Loucy (cell line): ENCODE measurements around the gene GRM7.

Source experiments
- H2AFZ ChIP-seq: fragments of 200-600 bp; sonication (generic); 2 replicates; pipeline ENCODE4 v1.6.0; 2016; ENCODE audit warnings: antibody characterized with exemption, mild to moderate bottlenecking, low read length, moderate library complexity
- H3F3A ChIP-seq: fragments of 200-600 bp; 2 replicates; pipeline ENCODE4 v1.6.0; 2016; ENCODE audit warnings: antibody characterized with exemption, low read depth, mild to moderate bottlenecking
- H3K27me3 ChIP-seq: fragments of 200-600 bp; sonication (generic); 2 replicates; pipeline ENCODE4 v1.6.1; 2014; ENCODE audit warnings: low read length, mild to moderate bottlenecking; ENCODE audit not compliant: insufficient read depth, poor library complexity, severe bottlenecking
- H3K36me3 ChIP-seq: fragments of 200-600 bp; sonication (generic); 2 replicates; pipeline ENCODE4 v1.6.1; 2016; ENCODE audit warnings: low read length; ENCODE audit not compliant: insufficient read depth
- H3K4me1 ChIP-seq: fragments of 200-600 bp; sonication (generic); 2 replicates; pipeline ENCODE4 v1.5.1; 2014; ENCODE audit warnings: low read length, mild to moderate bottlenecking; ENCODE audit not compliant: insufficient read depth, poor library complexity, severe bottlenecking
- H3K4me2 ChIP-seq: fragments of 200-600 bp; sonication (generic); 2 replicates; pipeline ENCODE4 v1.6.0; 2014; ENCODE audit warnings: antibody characterized with exemption, low read length, low read depth, mild to moderate bottlenecking; ENCODE audit not compliant: poor library complexity, severe bottlenecking
- H3K4me3 ChIP-seq: fragments of 200-600 bp; sonication (generic); 2 replicates; pipeline ENCODE4 v1.5.1; 2014; ENCODE audit warnings: low read length, mild to moderate bottlenecking, mixed read lengths; ENCODE audit not compliant: poor library complexity, severe bottlenecking
- H3K79me2 ChIP-seq: fragments of 200-600 bp; sonication (generic); 2 replicates; pipeline ENCODE4 v1.6.1; 2014; ENCODE audit warnings: low read length; ENCODE audit not compliant: insufficient read depth
- H3K9ac ChIP-seq: fragments of 200-600 bp; sonication (generic); 2 replicates; pipeline ENCODE4 v1.6.0; 2014; ENCODE audit warnings: mild to moderate bottlenecking, low read depth, low read length, moderate library complexity; ENCODE audit not compliant: poor library complexity, severe bottlenecking
- H3K9me2 ChIP-seq: fragments of 200-600 bp; sonication (generic); replicated peaks from 2 replicates; pipeline ENCODE4 v1.6.1; 2016; ENCODE audit warnings: low read depth, low read length, mixed read lengths
- H3K9me3 ChIP-seq: fragments of 200-600 bp; sonication (generic); 2 replicates; pipeline ENCODE4 v1.6.1; 2014; ENCODE audit warnings: mild to moderate bottlenecking, antibody characterized with exemption, low read length, low read depth; ENCODE audit not compliant: insufficient read depth
- H4K20me1 ChIP-seq: fragments of 200-600 bp; sonication (generic); 2 replicates; pipeline ENCODE4 v1.6.0; 2014; ENCODE audit warnings: antibody characterized with exemption, low read length, mild to moderate bottlenecking; ENCODE audit not compliant: insufficient read depth, poor library complexity, severe bottlenecking
- CTCF ChIP-seq: fragments of 200-600 bp; sonication (generic); conservative IDR thresholded peaks from 2 replicates; pipeline ENCODE4 v1.5.1; 2014; ENCODE audit warnings: mild to moderate bottlenecking, antibody characterized with exemption, low read length
- EZH2phosphoT487 ChIP-seq: fragments of 200-600 bp; IDR thresholded peaks from 2 replicates; pipeline ENCODE4 v1.6.1; 2018; ENCODE audit warnings: antibody characterized with exemption, mild to moderate bottlenecking, moderate library complexity, borderline replicate concordance

GRM7 gene

GRCh38 chr3:7659079-7659478 is 798.2 kb downstream of the GRM7 start:
- TF ChIP-seq CTCF (no peak), EZH2phosphoT487 (no peak)
- no peaks in the 10 kb centered on the region for H4K20me1 ChIP-seq
- H3K9ac ChIP-seq = no peak overlapping the region
- H3K27me3 ChIP-seq = no peaks in the 10 kb centered on the region
- no peaks in the 10 kb centered on the region for H3F3A ChIP-seq
- no peaks in the 10 kb centered on the region for H3K9me2 ChIP-seq
- H2AFZ ChIP-seq = no peak overlapping the region
- no peaks in the 10 kb centered on the region for H3K79me2 ChIP-seq
- no peak overlapping the region for H3K4me3 ChIP-seq
- no peaks in the 10 kb centered on the region for H3K4me1 ChIP-seq
- no peak overlapping the region for H3K4me2 ChIP-seq
- H3K9me3 ChIP-seq = 0 out of 2 replicates have a peak, but pooled peaks cover under 1% of the 10 kb centered on the region
- no peaks in the 10 kb centered on the region for H3K36me3 ChIP-seq

GRCh38 chr3:7663771-7664170 is 802.9 kb downstream of the GRM7 start:
- Histone ChIP-seq H3K4me2 (no peak overlapping the region), H4K20me1 (no peaks in the 10 kb centered on the region), H3K4me1 (no peaks in the 10 kb centered on the region), H3K79me2 (no peaks in the 10 kb centered on the region), H3K9me2 (no peaks in the 10 kb centered on the region), H2AFZ (no peak overlapping the region), H3F3A (no peaks in the 10 kb centered on the region), H3K4me3 (no peak overlapping the region), H3K27me3 (no peaks in the 10 kb centered on the region), H3K36me3 (no peaks in the 10 kb centered on the region), H3K9ac (no peak overlapping the region), H3K9me3 (no peaks in the 10 kb centered on the region)
- TF ChIP-seq EZH2phosphoT487 (no peak), CTCF (no peak)

- Histone ChIP-seq H4K20me1 (no peaks in the 10 kb centered on the region), H3K9me3 (no peaks in the 10 kb centered on the region), H3K27me3 (no peaks in the 10 kb centered on the region), H3F3A (no peaks in the 10 kb centered on the region), H2AFZ (no peak overlapping the region), H3K4me3 (no peak overlapping the region), H3K79me2 (no peaks in the 10 kb centered on the region), H3K36me3 (no peaks in the 10 kb centered on the region), H3K4me1 (no peaks in the 10 kb centered on the region), H3K4me2 (no peak overlapping the region), H3K9me2 (no peaks in the 10 kb centered on the region), H3K9ac (no peak overlapping the region)
- TF ChIP-seq CTCF = no peak
- no peak for TF ChIP-seq EZH2phosphoT487
Measured at GRCh38 chr3:7667774-7668173, 806.9 kb downstream of the GRM7 start.
